ENCODE data around the gene LILRB2. TPM values are rescaled to one million over a fixed set of nuclear protein-coding genes. Genes with fewer than 3 reads are reported as not detected.

LILRB2 gene
- polyA plus RNA-seq, 1 of the 3 experiments (the other 2 are of a cell fraction) = not detected

GRCh38 chr19:54298357-54299125, 17.6 kb upstream of the LILRB2 start (continued):
- TF ChIP-seq SMC3 (IDR thresholded peaks at IDR 0.05; ENCODE audit: low read depth, low read length) (no peak), FOXJ3 (CRISPR knock-in tag; IDR thresholded peaks at IDR 0.05) (no peak), CHD2 (IDR thresholded peaks at IDR 0.05; ENCODE audit: low read length, partially characterized antibody) (no peak)

- peaks cover 47% of the 10 kb centered on the region for H3K27me3 ChIP-seq (ENCODE audit: insufficient read depth)
- H2AFZ ChIP-seq (ENCODE audit: low read depth) = no peak overlapping the region
- H3K4me2 ChIP-seq = no peak overlapping the region
- DNase-seq = no peak
- no peaks in the 10 kb centered on the region for H3K9me2 ChIP-seq
- H3K36me3 ChIP-seq (replicated peaks in 1 of 2; ENCODE audit: control insufficient read depth in 1 of 2, insufficient read depth in 2 of 2, low read length in 1 of 2) = no peaks in the 10 kb centered on the region
- no peak overlapping the region for H3K27ac ChIP-seq (ENCODE audit: low read depth in 2 of 2, low read length in 1 of 2)
- H3K79me2 ChIP-seq (ENCODE audit: insufficient read depth) = no peaks in the 10 kb centered on the region
- 3% methylated on average over 7 of the region's 7 CpGs for WGBS (ENCODE audit: low lambda C conversion rate)
- TF ChIP-seq USF2 (IDR thresholded peaks at IDR 0.05; ENCODE audit: borderline replicate concordance, low read depth, low read length) (no peak), SIN3A (IDR thresholded peaks at IDR 0.05; ENCODE audit: borderline replicate concordance, low read depth, low read length) (no peak), JUND (IDR thresholded peaks at IDR 0.05) (no peak), RAD21 (IDR thresholded peaks at IDR 0.05; ENCODE audit: low read length) (no peak; the same call in 1 of the 2 replicates), RXRA (IDR thresholded peaks at IDR 0.05; ENCODE audit: borderline replicate concordance, low read depth) (no peak), GABPA (IDR thresholded peaks at IDR 0.05; ENCODE audit: low read depth) (no peak), GATA2 (CRISPR knock-in tag; IDR thresholded peaks at IDR 0.05) (no peak), RFX5 (IDR thresholded peaks at IDR 0.05; ENCODE audit: low read length) (no peak), RCOR1 (IDR thresholded peaks at IDR 0.05; ENCODE audit: low read length) (no peak)
- ChIA-PET CTCF (interaction anchor here (1.0 to 2.7 kb wide), 4 partner anchors 28 to 94 kb away, joined by 3 to 7 read pairs (median 6); no protein-coding TSS in a partner anchor), POLR2A (no interaction called here)
- H3K4me3 ChIP-seq (ENCODE audit: low read depth in 2 of 2, low read length in 1 of 2) = no peak overlapping the region
- no peaks in the 10 kb centered on the region for H3K4me1 ChIP-seq (ENCODE audit: control insufficient read depth in 1 of 2, insufficient read depth in 2 of 2, low read depth in 1 of 2, low read length in 1 of 2)
- H3K9me3 ChIP-seq = no peaks in the 10 kb centered on the region
- H3F3A ChIP-seq (replicated peaks; ENCODE audit: insufficient read depth) = no peaks in the 10 kb centered on the region
- H4K20me1 ChIP-seq (ENCODE audit: insufficient read depth) = no peaks in the 10 kb centered on the region
- H3K9ac ChIP-seq = no peak overlapping the region
Measured at GRCh38 chr19:54297759-54298305, 16.9 kb upstream of the LILRB2 start.

- no peaks in the 10 kb centered on the region for H3K79me2 ChIP-seq (ENCODE audit: insufficient read depth)
- H3K4me3 ChIP-seq (ENCODE audit: low read depth in 2 of 2, low read length in 1 of 2) = no peak overlapping the region
- H3K9me2 ChIP-seq = no peaks in the 10 kb centered on the region
- DNase-seq = no peak
- CTCF ChIA-PET = no interaction called here
- H3K36me3 ChIP-seq (replicated peaks in 1 of 2; ENCODE audit: control insufficient read depth in 1 of 2, insufficient read depth in 2 of 2, low read length in 1 of 2) = no peaks in the 10 kb centered on the region
- H2AFZ ChIP-seq (ENCODE audit: low read depth) = no peak overlapping the region
- no peak for TF ChIP-seq EZH2phosphoT487 (IDR thresholded peaks at IDR 0.05; ENCODE audit: borderline replicate concordance, low read depth)
- no peak for TF ChIP-seq TEAD4 (IDR thresholded peaks at IDR 0.05; ENCODE audit: borderline replicate concordance, insufficient read depth)
- no peak for TF ChIP-seq RXRA (IDR thresholded peaks at IDR 0.05; ENCODE audit: borderline replicate concordance, low read depth)
- TF ChIP-seq GATA2 (CRISPR knock-in tag; IDR thresholded peaks at IDR 0.05) = no peak
- no peak for TF ChIP-seq USF2 (IDR thresholded peaks at IDR 0.05; ENCODE audit: borderline replicate concordance, low read depth, low read length)
- no peak for TF ChIP-seq REST (IDR thresholded peaks at IDR 0.05; ENCODE audit: low read depth, low read length)
- TF ChIP-seq ELF1 (IDR thresholded peaks at IDR 0.05) = no peak
- no peak overlapping the region for H3K9ac ChIP-seq
- H3K4me1 ChIP-seq (ENCODE audit: control insufficient read depth in 1 of 2, insufficient read depth in 2 of 2, low read depth in 1 of 2, low read length in 1 of 2) = no peaks in the 10 kb centered on the region
- POLR2A ChIA-PET = no interaction called here
- peaks cover 60% of the 10 kb centered on the region for H3K27me3 ChIP-seq (ENCODE audit: insufficient read depth)
- H4K20me1 ChIP-seq (ENCODE audit: insufficient read depth) = no peaks in the 10 kb centered on the region
- H3K4me2 ChIP-seq = no peak overlapping the region
- H3F3A ChIP-seq (replicated peaks; ENCODE audit: insufficient read depth) = no peaks in the 10 kb centered on the region
- 4% methylated on average over 5 of the region's 6 CpGs for WGBS (ENCODE audit: low lambda C conversion rate)
- no peaks in the 10 kb centered on the region for H3K9me3 ChIP-seq
- H3K27ac ChIP-seq (ENCODE audit: low read depth in 2 of 2, low read length in 1 of 2) = no peak overlapping the region
Measured at GRCh38 chr19:54294539-54294938, 13.6 kb upstream of the LILRB2 start.
